Endothelial cell of umbilical vein (primary cell): Measurements from ENCODE around the gene CCDC188. TPM values are rescaled to one million over a fixed set of nuclear protein-coding genes. Genes with fewer than 3 reads are reported as not detected.

Experiments
- BruUV-seq: library from RNA; stranded (reverse); fragments of 400-500 nt; replicated peaks from 2 replicates; lab custom pipeline; 2021; lab: Mats Ljungman, UMichigan
- CTCF ChIA-PET: fragments of 300-600, 350-600 bp; sonication (Branson Sonifier 250); formaldehyde crosslinking; loops from one replicate; lab custom pipeline; 2021; ENCODE audit warnings: antibody characterized with exemption, inconsistent platforms; lab: Charles Lee
- POLR2A ChIA-PET: fragments of 300-600, 350-600 bp; sonication (Branson Sonifier 250); formaldehyde crosslinking; loops from one replicate; lab custom pipeline; 2021; ENCODE audit warnings: antibody characterized with exemption, inconsistent platforms; lab: Charles Lee
- DNase-seq: peaks from one replicate; pipeline ENCODE4 v3.0.0-alpha.2; 2011; ENCODE audit warnings: low read depth, low spot score
- FAIRE-seq: peaks from 2 replicates; lab custom pipeline; 2011; peaks lifted over from hg19 to GRCh38; lab: Jason Lieb, UNC
- H2AFZ ChIP-seq: 2 replicates; pipeline ENCODE4 v1.6.0; 2012; ENCODE audit warnings: low read depth, low read length, control low read depth, inconsistent platforms
- H3K27ac ChIP-seq: 2 replicates; pipeline ENCODE4 v1.5.1; 2011; ENCODE audit warnings: low read depth, mild to moderate bottlenecking, control low read depth, low read length, moderate library complexity; ENCODE audit not compliant: insufficient read depth
- H3K27me3 ChIP-seq, 2 experiments: 2 replicates each; pipeline versions ENCODE4 v1.6.0 to v1.6.1; 2011; ENCODE audit warnings: low read length in 2 of 2, mixed read lengths in 1 of 2; ENCODE audit not compliant: control insufficient read depth in 2 of 2, insufficient read depth in 2 of 2
- H3K36me3 ChIP-seq, 2 experiments: 2 replicates in 1 of 2; 3 replicates in 1 of 2; pipeline ENCODE4 v1.5.1; 2011; ENCODE audit warnings: low read length in 2 of 2, mild to moderate bottlenecking in 1 of 2, moderate library complexity in 1 of 2; ENCODE audit not compliant: control insufficient read depth in 2 of 2, insufficient read depth in 2 of 2; ENCODE audit errors: extremely low read depth in 1 of 2
- H3K4me1 ChIP-seq: 3 replicates; pipeline ENCODE4 v1.5.1; 2011; ENCODE audit warnings: mild to moderate bottlenecking, low read length; ENCODE audit not compliant: control insufficient read depth, insufficient read depth; ENCODE audit errors: extremely low read depth
- H3K4me2 ChIP-seq: 2 replicates; pipeline ENCODE4 v1.6.1; 2011; ENCODE audit warnings: low read length, control low read depth, mixed read lengths; ENCODE audit not compliant: insufficient read depth
- H3K4me3 ChIP-seq, 3 experiments: fragments of 200-600 bp in 1 of 3; sonication (generic), shearing (Covaris generic) in 1 of 3; replicated peaks in 1 of 3; 2 replicates each; pipeline ENCODE4 v1.5.1; 2011 to 2016; ENCODE audit warnings: control low read depth in 3 of 3, low read length in 3 of 3, mild to moderate bottlenecking in 2 of 3, inconsistent platforms in 1 of 3, low read depth in 1 of 3, moderate library complexity in 1 of 3; ENCODE audit not compliant: insufficient read depth in 1 of 3
- H3K79me2 ChIP-seq: 2 replicates; pipeline ENCODE4 v1.6.0; 2012; ENCODE audit warnings: low read length, inconsistent platforms; ENCODE audit not compliant: control insufficient read depth, insufficient read depth
- H3K9ac ChIP-seq: replicated peaks from 2 replicates; pipeline ENCODE3; 2011; ENCODE audit warnings: low read length, control low read depth; ENCODE audit not compliant: insufficient read depth; ENCODE audit errors: extremely low read depth
- H3K9me1 ChIP-seq: replicated peaks from 3 replicates; pipeline ENCODE4 v1.6.0; 2011; ENCODE audit warnings: mild to moderate bottlenecking, low read length; ENCODE audit not compliant: control insufficient read depth, insufficient read depth; ENCODE audit errors: extremely low read depth
- H3K9me3 ChIP-seq: replicated peaks from 2 replicates; pipeline ENCODE4 v1.5.1; 2012; ENCODE audit warnings: low read length, inconsistent platforms; ENCODE audit not compliant: control insufficient read depth, insufficient read depth
- H4K20me1 ChIP-seq: replicated peaks from 2 replicates; pipeline ENCODE3; 2011; ENCODE audit warnings: mild to moderate bottlenecking, low read length; ENCODE audit not compliant: control insufficient read depth, insufficient read depth; ENCODE audit errors: extremely low read depth
- CTCF ChIP-seq, 2 donors: IDR thresholded peaks; 1 replicate in 1 of 2; 2 replicates in 1 of 2; pipeline ENCODE4 v1.5.1; 2011; ENCODE audit warnings: low read length in 2 of 2, mild to moderate bottlenecking in 2 of 2, moderate library complexity in 2 of 2, control low read depth in 1 of 2, inconsistent platforms in 1 of 2, low read depth in 1 of 2; ENCODE audit not compliant: insufficient read depth in 1 of 2; ENCODE audit errors: extremely low read depth in 1 of 2
- EZH2 ChIP-seq: IDR thresholded peaks from 2 replicates; pipeline ENCODE4 v1.6.1; 2012; ENCODE audit warnings: borderline replicate concordance, low read depth, mild to moderate bottlenecking, moderate library complexity, low read length, inconsistent platforms; ENCODE audit not compliant: severe bottlenecking
- FOS ChIP-seq: IDR thresholded peaks from 2 replicates; pipeline ENCODE4 v1.6.1; 2011; ENCODE audit warnings: mild to moderate bottlenecking, low read length, moderate library complexity, borderline replicate concordance; ENCODE audit not compliant: insufficient read depth
- GATA2 ChIP-seq: IDR thresholded peaks from 2 replicates; pipeline ENCODE4 v1.7.0; 2011; ENCODE audit warnings: low read depth, mild to moderate bottlenecking, moderate library complexity, mixed read lengths, low read length; ENCODE audit not compliant: insufficient read length, insufficient read depth
- JUN ChIP-seq: IDR thresholded peaks from 2 replicates; pipeline ENCODE4 v1.6.1; 2011; ENCODE audit warnings: borderline replicate concordance, low read depth; ENCODE audit not compliant: insufficient read length, insufficient read depth
- MAX ChIP-seq: IDR thresholded peaks from 2 replicates; pipeline ENCODE4 v1.6.1; 2011; ENCODE audit not compliant: insufficient read depth, insufficient read length
- MYC ChIP-seq: IDR thresholded peaks from one replicate; pipeline ENCODE4 v1.6.1; 2011; ENCODE audit warnings: mild to moderate bottlenecking, low read depth, low read length
- POLR2A ChIP-seq: IDR thresholded peaks from 2 replicates; pipeline ENCODE4 v1.6.1; 2012; ENCODE audit warnings: low read depth, mild to moderate bottlenecking, control low read depth, low read length
- POLR2AphosphoS5 ChIP-seq: IDR thresholded peaks from 2 replicates; pipeline ENCODE4 v1.6.1; 2012; ENCODE audit warnings: low read depth, mild to moderate bottlenecking, control low read depth, low read length, moderate library complexity; ENCODE audit not compliant: insufficient read depth
- dilution Hi-C: fragments of 300-500 bp; cut with MboI; formaldehyde crosslinking; loops from one replicate; pipeline ENCODE4 v1.15.0; 2019; ENCODE audit warnings: low sequenced_read_pairs; ENCODE audit not compliant: extremely low pct_ligation_motif_present
- intact Hi-C: fragments of 100-400 bp; cut with micrococcal nuclease; formaldehyde crosslinking; loops from one replicate; pipeline ENCODE4 v1.10.0; 2022
- polyA plus RNA-seq, 4 experiments: library from polyadenylated mRNA; depleted of rRNA in 3 of 4; stranded (reverse) in 3 of 4; unstranded in 1 of 4; fragments of >200 nt; gene quantifications; 2 replicates each; pipeline versions ENCODE4 v1.2.1 to v1.2.3, GENCODE V29; 2011 to 2012; ENCODE audit warnings: missing spikeins in 1 of 4
- total RNA-seq: library from RNA; stranded (reverse); gene quantifications from 2 replicates; pipeline ENCODE4 v1.2.3, GENCODE V29; 2021

The CCDC188 gene
- total and polyA plus RNA-seq, 2 donors (not counting 3 experiments of a cell fraction or from before 2014, with no cell fraction given) = 9.4 to 9.8 TPM

GRCh38 chr22:20128902-20129746 lies 21.7 kb downstream of the CCDC188 start:
- no peak overlapping the region for H3K4me3 ChIP-seq
- H2AFZ ChIP-seq = no peak overlapping the region
- H3K4me2 ChIP-seq = no peak overlapping the region
- POLR2A ChIA-PET = no interaction called here
- CTCF ChIA-PET = interaction anchor here (0.6 to 2.1 kb wide), 5 partner anchors 9 to 399 kb away, joined by 3 to 7 read pairs (median 6); no protein-coding TSS in a partner anchor
- H3K9ac ChIP-seq = no peak overlapping the region
- H3K4me1 ChIP-seq = peaks cover 6% of the 10 kb centered on the region
- no peaks in the 10 kb centered on the region for H4K20me1 ChIP-seq
- no peaks in the 10 kb centered on the region for H3K9me1 ChIP-seq
- intact Hi-C loops (no loop called here), dilution Hi-C loops (no loop called here)
- no peaks in the 10 kb centered on the region for H3K9me3 ChIP-seq
- BruUV-seq = no TSS peak
- no peaks in the 10 kb centered on the region for H3K27me3 ChIP-seq
- no peak for FAIRE-seq
- DNase-seq = peak; percentile 33
- TF ChIP-seq FOS (no peak), CTCF (IDR thresholded peaks at IDR 0.05; ENCODE audit: extremely low read depth in 1 of 2, insufficient read depth in 1 of 2, low read depth in 1 of 2, low read length in 2 of 2) (peak; percentile 36 to 53)
- H3K27ac ChIP-seq = no peak overlapping the region
- peaks cover 0 to 20% of the 10 kb centered on the region in 2 experiments for H3K36me3 ChIP-seq
- H3K79me2 ChIP-seq = peaks cover 23% of the 10 kb centered on the region

GRCh38 chr22:20128619-20128901 lies 22.3 kb downstream of the CCDC188 start:
- intact Hi-C loops = no loop called here
- H3K9me1 ChIP-seq = no peaks in the 10 kb centered on the region
- POLR2A ChIA-PET = no interaction called here

More at GRCh38 chr22:20128619-20128901, 22.3 kb downstream of the CCDC188 start:
- Histone ChIP-seq H2AFZ (no peak overlapping the region), H3K27me3 (no peaks in the 10 kb centered on the region), H3K9ac (no peak overlapping the region), H3K4me2 (no peak overlapping the region), H3K79me2 (peaks cover 23% of the 10 kb centered on the region), H3K36me3 (peaks cover 4 to 24% of the 10 kb centered on the region in 2 experiments), H3K4me1 (peaks cover 6% of the 10 kb centered on the region), H4K20me1 (no peaks in the 10 kb centered on the region), H3K4me3 (no peak overlapping the region), H3K9me3 (no peaks in the 10 kb centered on the region), H3K27ac (no peak overlapping the region)
- CTCF ChIA-PET = interaction anchor here (1.7 kb wide), 1 partner anchor 115 kb away, joined by 7 read pairs; no protein-coding TSS in a partner anchor
- FAIRE-seq (no peak), DNase-seq (no peak)
- dilution Hi-C loops = no loop called here
- BruUV-seq = no TSS peak
- TF ChIP-seq MAX (no peak), POLR2AphosphoS5 (no peak), EZH2 (no peak), MYC (no peak), POLR2A (no peak), GATA2 (no peak), CTCF (IDR thresholded peaks at IDR 0.05; ENCODE audit: extremely low read depth in 1 of 2, insufficient read depth in 1 of 2, low read depth in 1 of 2, low read length in 2 of 2) (no peak), FOS (no peak), JUN (no peak)
